ENCODE results near the gene KLHL40.

KLHL40 gene

DNA sequence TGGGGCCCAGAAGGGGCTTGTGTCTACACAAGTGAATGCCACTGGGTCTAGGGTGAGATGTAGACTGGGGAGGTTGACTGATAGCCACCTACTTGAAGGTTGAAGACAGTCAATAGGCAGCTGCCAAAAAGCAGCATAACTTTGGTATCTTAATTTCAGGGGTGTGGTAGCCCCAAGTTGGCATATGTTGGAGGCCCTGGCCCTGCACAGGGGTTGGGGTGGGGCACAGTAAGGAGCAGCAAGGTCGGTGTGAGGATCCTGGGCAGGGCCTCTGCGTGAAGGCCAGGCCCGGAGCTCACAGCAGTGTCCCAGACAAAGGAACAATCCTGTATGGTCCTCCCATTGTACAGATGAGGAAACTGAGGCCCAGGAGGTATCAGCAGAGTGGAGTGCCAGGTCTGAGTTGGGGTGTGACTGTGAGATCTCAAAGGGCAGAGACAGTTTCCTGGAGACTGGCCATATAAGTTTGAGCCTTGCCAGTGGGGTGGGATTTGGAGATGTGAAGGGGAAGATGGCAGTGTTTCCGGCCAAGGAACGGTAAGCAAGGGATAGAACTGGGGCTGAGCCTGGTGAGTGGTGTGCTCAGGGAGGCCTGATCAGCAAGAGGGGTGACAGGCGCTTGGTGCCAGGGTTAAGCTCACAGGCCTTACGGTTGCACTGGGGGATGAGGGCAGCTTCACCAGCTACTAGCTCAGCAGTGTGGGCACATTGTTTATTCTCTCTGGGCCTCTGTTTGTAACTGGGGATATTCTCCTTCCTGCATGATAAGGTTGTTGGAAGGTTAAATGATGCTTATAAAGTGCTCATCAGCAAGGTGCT, 1.7 kb downstream of the KLHL40 start:
- DNase-seq (ENCODE audit: low read depth): no peak

DNA sequence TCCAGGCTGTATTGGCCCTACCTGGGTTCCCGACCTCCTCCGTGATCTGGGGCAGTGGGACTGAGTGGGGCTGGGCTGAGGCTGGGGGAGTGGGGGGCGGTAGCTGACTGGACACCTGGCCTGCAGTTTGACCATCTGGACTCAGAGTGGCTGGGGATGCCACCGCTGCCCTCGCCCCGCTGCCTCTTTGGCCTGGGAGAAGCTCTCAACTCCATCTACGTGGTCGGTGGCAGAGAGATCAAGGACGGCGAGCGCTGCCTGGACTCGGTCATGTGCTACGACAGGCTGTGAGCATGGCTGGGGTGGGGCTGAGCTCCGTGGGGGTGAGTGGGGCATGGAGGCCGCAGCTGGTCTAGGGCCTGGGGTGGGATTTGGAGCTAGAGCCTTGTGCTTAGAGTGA, 2.7 kb downstream of the KLHL40 start:
- DNase-seq (ENCODE audit: low read depth): no peak
- no peak overlapping the region for H3K4me3 ChIP-seq (ENCODE audit: low read depth, low read length)

More for the DNA sequence above, 1.7 kb downstream of the KLHL40 start:
- H3K4me3 ChIP-seq (ENCODE audit: low read depth, low read length): no peak overlapping the region

DNA sequence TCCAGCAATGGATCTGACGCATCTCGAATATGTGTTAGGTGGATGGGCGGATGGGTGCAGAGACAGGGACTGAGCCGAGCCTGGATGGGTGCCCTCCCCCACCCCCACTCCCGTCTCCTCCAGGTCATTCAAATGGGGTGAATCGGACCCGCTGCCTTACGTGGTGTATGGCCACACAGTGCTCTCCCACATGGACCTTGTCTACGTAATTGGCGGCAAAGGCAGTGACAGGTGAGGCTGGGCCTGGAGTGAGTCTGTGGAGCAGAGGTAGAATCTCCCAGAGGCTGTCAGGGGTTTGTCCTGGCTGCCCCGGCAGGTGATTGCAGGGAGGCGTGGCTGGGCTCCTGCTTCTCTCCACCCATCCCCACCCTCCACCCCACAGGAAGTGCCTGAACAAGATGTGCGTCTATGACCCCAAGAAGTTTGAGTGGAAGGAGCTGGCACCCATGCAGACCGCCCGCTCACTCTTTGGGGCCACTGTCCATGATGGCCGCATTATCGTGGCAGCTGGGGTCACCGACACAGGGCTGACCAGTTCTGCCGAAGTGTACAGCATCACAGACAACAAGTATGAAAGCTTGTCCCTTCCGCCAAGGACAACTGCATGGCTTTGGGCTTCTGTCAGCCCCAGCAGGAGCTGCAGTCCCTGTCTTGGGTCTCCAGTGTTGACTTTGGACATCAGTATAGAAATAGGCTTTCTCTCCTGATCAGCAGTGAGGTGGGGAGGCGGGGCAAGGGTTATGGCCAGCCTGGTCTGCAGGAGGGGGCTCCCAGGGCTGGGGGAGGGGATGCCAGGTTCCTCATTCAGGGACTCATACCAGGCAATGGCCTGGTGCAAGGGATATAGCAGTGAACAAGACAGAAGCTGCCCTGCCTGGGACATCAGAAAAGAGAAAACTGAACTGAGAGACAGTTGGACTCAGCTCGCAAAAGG, 3.4 kb downstream of the KLHL40 start:
- DNase-seq (ENCODE audit: low read depth): no peak
- no peak overlapping the region for H3K4me3 ChIP-seq (ENCODE audit: low read depth, low read length)

DNA sequence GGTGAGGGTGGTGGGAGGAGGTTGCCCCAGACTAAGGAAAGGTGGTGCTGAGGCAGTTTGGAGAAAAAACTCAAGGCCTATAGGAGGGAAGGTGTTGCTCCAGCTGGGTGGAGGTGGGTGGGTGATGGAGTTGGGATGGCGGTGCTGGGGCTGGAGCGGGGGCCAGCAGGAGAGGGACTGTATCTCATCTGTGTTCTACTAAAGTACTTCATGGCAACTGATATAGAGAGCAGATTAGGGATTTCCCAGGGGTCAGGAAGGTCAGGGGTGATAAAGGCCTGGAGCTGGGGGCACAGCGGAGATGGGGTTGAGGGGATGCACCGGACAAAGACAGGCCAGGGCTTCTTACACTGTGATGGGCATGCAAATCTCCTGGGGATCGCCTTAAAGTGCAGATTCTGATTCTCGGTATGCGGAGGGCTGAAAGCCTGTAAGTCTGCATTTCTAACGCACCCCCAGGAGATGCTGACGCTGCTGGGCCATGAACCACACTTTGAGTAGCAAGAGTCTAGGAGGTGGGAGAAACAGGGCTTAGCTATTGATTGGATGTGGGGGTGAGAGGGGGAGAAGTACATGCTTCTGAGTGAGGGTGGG, 4.2 kb downstream of the KLHL40 start:
- H3K4me3 ChIP-seq (ENCODE audit: low read depth, low read length): no peak overlapping the region
- DNase-seq (ENCODE audit: low read depth): no peak

DNA sequence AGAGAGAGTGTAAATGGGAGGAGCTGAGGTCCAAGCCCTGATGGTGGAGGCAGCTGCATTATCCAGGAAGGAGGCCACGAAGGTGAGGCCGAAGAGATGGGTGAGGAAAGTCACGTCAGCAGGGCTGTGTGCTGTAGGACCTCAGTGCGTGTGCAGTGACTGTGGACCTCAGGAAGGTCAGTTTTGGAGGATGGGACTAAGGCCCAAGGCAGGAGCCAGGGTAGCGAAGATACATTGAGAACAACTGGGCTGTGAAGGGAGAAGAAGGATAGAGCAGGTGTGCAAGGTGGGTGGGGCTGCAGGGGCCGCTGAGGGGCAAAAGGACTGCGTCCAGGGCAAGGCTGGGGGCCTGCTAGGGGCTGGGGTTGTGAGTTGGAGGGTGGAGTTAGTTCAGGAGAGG, 4.9 kb downstream of the KLHL40 start:
- no peak overlapping the region for H3K4me3 ChIP-seq (ENCODE audit: low read depth, low read length)
- DNase-seq (ENCODE audit: low read depth): no peak

DNA sequence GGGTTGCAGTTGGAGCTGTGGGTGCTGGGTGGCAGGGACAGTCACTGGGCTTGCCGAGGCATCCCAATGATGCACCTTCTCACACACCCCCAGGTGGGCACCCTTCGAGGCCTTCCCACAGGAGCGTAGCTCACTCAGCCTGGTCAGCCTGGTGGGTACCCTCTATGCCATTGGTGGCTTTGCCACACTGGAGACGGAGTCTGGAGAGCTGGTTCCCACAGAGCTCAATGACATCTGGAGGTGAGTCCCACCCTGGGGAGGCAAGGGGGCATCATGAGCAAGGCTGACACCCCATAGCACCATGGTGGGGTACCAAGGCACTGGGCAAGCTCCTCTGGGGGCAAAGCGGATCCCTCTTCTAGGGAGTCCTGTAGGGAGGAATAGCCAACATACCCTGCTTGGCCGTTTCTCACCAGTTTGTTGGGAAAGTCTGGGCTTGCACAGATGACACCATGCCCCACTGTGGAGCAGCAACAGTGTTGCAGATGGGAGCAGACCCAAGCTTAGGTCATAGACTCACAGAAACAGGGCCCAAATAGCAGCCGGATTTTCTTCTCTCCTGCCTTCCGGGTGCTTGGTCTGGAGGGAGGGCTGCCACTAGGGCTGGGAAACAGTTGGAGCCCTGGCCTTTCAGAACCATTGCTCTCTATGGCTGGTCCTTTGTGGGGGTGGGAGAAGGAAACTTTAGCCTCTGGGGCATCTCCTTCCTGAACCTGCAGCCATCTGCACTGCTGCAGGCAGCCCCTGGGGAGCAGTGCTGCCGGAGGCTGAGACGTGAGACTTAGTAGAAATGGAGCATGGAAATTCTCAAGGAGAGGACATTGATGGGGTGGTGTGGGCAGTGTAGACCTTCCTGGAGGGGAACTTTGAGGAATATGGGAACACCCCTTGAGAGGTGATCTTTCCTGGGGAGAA, 5.7 kb downstream of the KLHL40 start:
- DNase-seq (ENCODE audit: low read depth): no peak
- H3K4me3 ChIP-seq (ENCODE audit: low read depth, low read length): no peak overlapping the region

DNA sequence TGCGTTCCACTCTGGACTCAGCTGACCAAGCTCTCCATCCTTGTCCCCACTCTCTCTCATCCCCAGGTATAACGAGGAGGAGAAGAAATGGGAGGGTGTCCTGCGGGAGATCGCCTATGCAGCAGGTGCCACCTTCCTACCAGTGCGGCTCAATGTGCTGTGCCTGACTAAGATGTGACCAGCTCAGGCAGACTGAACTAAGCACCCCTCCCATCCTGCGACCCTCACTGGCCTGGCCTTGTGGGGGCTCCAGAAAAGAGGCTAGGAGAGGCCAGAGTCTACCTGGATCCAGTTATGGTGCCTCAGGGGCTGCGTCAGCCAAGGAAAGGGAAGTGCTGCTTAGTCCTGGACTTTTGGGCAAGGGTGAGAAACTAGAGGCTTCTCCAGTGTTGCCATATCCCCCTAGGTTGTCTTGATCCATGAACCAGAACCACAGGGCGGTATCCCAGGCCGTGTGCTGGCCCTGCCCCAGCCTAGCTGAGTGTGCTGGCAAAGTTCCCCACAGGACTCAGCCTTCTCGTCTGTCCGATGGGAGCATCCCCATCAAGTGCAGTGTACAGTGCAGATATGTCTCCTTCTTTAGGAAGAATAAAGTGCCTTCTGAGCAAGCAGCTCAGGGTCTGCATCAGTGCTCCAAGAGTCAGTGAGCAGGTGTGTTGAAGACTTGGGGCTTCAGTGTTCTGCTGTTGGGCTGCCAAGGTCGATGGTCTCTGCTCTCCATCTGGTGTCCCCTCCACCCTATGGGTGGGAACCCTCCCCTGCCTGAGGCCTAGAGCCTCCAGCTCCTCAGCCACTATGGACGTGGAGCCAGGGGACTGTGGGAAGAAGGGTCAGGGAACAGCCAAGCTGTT, 6.7 kb downstream of the KLHL40 start:
- DNase-seq (ENCODE audit: low read depth): no peak
- H3K4me3 ChIP-seq (ENCODE audit: low read depth, low read length): no peak overlapping the region

DNA sequence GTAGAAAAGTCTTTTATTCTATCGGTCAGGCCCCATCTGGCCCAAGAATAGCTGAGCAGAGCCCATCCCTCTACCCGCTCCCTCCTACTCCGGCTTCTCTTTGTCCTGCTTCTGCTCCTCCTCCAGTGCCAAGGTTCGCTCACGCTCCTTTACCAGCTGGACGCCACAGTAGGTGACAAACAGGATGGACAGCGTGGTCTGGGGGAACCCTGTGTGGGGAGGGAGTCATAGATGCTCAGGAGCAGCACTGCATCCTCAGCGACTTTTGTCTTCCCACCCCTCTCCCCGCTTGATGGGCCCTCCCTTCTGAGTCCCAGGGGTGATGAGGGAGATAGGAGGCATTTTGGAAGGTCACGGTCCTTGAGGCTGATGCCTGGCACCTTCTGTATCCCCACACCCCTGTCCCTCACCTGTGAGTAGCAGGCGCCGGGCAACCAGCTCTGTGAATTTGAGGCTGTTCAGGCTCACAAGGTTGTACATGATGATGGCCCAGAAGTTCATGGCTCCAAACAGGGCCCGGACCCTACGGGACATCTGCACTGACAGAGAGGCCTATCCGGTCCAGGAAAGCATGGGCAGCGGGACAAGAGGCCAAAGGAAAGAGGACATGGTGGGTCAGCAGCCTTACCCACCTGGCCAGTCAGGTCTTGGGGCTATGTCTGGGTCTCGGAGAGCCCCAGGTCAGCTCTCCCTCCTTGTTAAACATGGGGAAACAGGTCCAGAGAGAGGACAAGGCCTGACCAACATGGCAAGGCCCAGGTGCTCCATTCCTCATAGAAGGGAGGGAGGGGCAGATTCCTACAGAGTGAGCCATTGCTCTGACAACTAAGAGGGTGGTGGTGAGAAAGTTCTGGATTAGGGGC, 7.6 kb downstream of the KLHL40 start:
- DNase-seq (ENCODE audit: low read depth): no peak
- no peak overlapping the region for H3K4me3 ChIP-seq (ENCODE audit: low read depth, low read length)

DNA sequence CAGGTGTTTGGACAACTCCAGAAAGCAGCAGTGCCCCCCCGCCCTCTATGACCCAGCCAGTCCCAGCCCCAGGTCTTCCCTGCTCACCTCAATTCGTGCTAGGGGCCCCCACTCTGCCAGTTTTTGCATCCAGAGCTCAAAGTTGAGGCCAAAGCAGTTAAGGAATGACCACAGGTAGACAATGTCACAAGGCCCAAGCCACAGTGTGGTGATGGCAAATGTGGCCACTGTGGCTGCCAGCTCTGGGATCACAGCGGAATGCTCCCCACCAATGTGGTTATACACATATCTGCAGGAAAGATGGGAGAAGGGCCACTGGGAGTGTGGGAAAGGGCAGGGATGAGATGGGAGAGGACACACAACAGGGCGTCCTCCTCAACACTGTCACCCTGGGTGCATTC, 8.2 kb downstream of the KLHL40 start:
- DNase-seq (ENCODE audit: low read depth): no peak
- no peak overlapping the region for H3K4me3 ChIP-seq (ENCODE audit: low read depth, low read length)

DNA sequence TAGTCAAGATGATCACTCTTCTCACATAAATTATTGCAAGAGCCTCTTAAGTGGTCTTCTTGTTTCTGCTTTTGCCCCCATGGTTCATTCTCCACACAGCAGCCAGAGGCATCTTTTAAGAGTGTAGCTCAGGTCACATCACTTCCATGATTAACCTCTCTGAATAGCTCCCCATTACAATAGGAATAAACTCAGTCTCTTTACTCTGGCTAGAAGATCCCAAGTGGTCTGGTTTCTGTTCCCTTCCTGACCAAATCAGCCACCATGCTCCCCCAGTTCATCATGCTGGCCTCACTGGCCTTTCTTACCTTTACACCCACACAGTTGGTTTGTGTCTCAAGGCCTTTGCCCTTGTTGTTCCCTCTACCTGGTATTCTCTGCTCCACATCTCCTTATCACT, 9.0 kb downstream of the KLHL40 start:
- no peak for DNase-seq (ENCODE audit: low read depth)
- no peak overlapping the region for H3K4me3 ChIP-seq (ENCODE audit: low read depth, low read length)

DNA sequence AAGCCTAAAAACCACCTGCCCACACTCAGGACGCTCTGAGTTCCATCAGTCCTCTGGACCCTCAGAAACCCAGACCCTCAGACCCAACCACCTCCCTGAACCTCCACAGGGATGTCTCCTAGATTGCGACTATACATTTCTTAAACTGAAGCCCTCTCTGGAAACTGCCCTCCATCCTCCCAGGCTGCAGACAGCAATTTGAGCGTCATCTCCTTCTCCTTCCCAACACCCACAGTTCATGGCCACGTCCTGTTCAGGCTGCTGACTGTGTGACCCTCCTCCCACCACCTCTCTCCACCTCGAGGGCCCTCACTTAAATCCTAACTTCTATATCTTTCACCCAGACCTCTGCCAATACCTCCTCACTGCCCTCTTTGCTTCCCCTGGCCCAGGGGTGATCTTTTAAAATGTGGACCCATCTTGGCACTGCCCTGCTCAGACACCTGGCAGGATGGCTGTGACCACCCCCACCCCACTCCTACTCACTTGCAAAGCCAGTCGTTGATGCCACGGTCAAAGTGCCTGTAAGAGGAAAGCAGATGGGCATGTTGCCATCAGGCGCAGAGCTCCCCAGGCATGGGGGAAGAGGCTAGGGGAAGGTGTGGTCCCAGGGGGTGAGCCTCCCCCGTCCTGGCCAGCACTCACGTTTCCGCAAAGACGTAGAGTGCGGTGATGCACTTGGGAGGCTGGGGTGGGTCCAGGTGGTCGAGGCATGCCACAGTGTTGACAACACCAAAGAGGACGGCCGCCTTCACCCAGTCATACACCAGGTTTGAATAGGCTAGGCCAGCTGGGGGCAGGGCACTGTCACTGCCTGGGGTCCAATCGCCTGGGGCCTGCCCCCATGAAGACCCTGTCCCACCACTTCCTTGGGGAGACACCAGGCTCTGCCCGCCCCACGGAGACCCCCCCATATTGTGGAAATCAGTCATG, 11.3 kb downstream of the KLHL40 start:
- DNase-seq (ENCODE audit: low read depth): no peak
- H3K4me3 ChIP-seq (ENCODE audit: low read depth, low read length): no peak overlapping the region

DNA sequence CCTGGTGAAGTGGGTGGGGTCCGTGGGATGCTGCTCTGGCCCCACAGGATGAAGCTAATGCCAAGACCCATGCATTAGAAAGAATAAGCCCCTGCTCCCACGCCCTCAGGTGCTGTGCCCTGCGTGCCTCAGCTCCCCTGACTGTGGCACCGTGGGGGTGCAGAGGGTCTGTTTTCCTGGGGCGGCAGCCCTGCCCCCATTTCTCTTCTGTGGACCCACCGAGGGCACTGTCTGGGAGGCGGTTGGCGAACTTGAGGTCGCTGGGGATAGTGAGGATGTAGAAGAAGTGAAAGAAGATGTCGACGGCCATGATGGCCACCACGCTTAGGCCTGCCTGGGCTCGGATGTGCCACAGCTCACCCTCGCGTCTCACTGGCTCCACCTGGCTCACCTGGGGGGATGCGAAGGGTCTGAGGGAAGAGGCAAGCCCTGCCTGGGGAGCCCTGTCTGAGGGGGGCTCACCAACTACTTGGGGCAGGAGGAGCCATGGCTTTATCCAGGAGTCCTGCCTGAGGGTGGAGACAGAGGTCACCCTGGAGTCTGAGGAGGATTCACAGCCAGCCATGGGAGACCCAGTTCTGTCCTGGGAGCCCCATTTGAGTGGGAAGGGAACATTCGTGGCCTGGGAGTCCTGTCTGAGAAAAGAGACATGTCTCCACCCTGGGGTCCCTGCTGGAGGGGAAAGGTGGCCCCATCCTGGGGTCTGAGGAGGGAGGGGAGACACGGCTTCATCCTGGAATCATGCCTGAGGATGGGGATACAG, 12.1 kb downstream of the KLHL40 start:
- DNase-seq (ENCODE audit: low read depth): no peak
- H3K4me3 ChIP-seq (ENCODE audit: low read depth, low read length): no peak overlapping the region

DNA sequence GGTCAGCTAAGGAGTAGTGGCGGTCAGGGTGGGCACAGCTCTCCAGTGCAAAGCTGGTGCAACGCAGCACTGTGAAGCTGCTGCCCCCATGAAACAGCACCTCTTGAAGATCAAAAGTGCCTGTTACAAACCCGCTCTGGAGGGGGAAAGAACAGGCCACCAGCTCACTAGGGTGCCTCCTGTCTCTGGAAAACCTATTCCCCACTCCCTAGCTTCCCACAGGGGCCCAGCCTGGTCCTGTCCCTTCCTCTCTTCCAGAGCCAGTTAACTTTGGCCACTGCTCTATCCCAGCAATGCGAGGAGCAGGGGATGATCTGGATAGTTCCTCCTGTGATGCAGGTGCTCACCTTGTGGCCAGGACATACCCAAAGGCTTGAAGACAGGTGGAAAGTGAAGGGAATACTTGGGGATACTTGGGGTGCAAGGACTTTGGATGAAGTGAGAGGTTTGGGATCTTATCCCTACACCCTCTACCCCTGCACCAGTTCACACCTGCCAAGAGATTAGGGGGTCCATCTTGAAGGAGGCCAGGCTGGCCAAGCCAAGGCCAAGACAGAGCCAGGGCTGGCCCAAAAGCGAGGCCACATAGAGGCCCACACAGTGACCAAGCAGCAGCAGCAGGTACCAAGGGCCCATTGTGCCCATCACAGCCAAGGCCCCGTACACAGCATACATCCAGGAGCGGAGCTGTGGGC, 13.0 kb downstream of the KLHL40 start:
- H3K4me3 ChIP-seq (ENCODE audit: low read depth, low read length): no peak overlapping the region
- no peak for DNase-seq (ENCODE audit: low read depth)

DNA sequence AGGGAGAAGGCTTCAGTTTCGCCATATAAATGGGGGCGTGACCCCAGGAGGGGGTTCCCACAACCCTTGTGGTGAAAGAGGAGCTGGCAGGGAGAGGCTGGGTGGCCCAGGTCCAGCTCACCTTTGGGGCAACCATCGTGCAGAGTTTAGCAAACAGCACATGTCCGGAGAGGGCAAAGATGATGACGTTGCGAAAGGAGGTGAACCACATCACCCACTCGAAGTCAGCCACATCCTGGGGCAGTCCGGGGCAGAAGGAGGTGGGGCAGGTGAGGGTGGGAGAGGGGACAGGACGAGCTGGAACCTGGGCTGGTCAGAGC, 13.5 kb downstream of the KLHL40 start:
- DNase-seq (ENCODE audit: low read depth): no peak
- H3K4me3 ChIP-seq (ENCODE audit: low read depth, low read length): no peak overlapping the region

DNA sequence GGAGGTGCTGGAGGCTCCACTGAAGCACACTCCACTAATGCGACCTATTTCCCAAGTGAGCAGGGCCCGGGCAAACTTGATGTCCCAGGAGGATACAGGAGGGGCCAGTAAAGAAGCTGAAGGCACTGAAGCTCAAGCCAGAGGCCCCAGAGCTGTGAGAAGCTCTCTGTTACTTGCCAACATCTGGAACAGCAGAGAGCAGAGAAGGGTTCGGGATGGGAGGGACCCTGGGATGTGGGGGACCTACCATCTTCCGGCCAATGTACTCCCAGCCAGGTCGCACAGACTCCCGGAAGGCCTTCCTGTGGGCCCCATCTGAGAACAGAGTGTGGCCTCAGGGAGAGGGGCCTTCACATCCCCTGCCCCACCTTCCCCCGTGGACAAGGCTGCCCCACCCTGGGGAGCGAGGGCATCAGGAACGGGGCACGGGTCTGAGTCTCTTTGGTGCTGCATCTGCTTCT, 14.2 kb downstream of the KLHL40 start:
- no peak overlapping the region for H3K4me3 ChIP-seq (ENCODE audit: low read depth, low read length)
- DNase-seq (ENCODE audit: low read depth): no peak
